HG03095 (cell line): ENCODE data around the gene PLG.
"Not testable (repeated sequence)": the region's sequence is repeated elsewhere in the genome, so short reads cannot be mapped to it uniquely, and the experiment has no call there.

ENCODE experiments used
- ATAC-seq: cut with Tn5 transposase; IDR thresholded peaks from one replicate; pipeline ENCODE4 v1.9.1; 2021; ENCODE audit warnings: moderate library complexity; ENCODE audit not compliant: unreplicated experiment

Gene PLG

GRCh38 chr6:160701918-160702680 lies at the start of gene PLG:
Gene PLG (plus strand): TSS chr6:160702244. CDS start chr6:160702305, 61 bp downstream.
- not testable (repeated sequence) for ATAC-seq

- ATAC-seq, result no peak
Observed at GRCh38 chr6:160659562-160659961, 42.5 kb upstream of the PLG start.

GRCh38 chr6:160661216-160661615 lies 40.8 kb upstream of the PLG start:
- no peak for ATAC-seq

GRCh38 chr6:160662429-160662828 lies 39.6 kb upstream of the PLG start:
- no peak for ATAC-seq

- no peak for ATAC-seq
Observed at GRCh38 chr6:160662842-160663241, 39.2 kb upstream of the PLG start.

- ATAC-seq, result not testable (repeated sequence)
Observed at GRCh38 chr6:160664198-160664597, 37.8 kb upstream of the PLG start, which contains the start of gene LPA. Gene LPA (minus strand): TSS chr6:160664275. CDS start chr6:160664214, 61 bp downstream.

GRCh38 chr6:160667639-160668481 lies 34.2 kb upstream of the PLG start:
- peak; percentile 85 for ATAC-seq

GRCh38 chr6:160668589-160668988 lies 33.5 kb upstream of the PLG start:
- no peak for ATAC-seq

- not testable (repeated sequence) for ATAC-seq
Observed at GRCh38 chr6:160676418-160676817, 25.6 kb upstream of the PLG start.

GRCh38 chr6:160678230-160678629 lies 23.8 kb upstream of the PLG start:
- ATAC-seq, result no peak

GRCh38 chr6:160678744-160679401 lies 23.2 kb upstream of the PLG start:
- no peak for ATAC-seq

- no peak for ATAC-seq
Observed at GRCh38 chr6:160679402-160679769, 22.7 kb upstream of the PLG start.

GRCh38 chr6:160685101-160685761 lies 16.8 kb upstream of the PLG start:
- ATAC-seq, result not testable (repeated sequence)

- ATAC-seq, result no peak
Observed at GRCh38 chr6:160685762-160686450, 16.1 kb upstream of the PLG start.

- ATAC-seq, result no peak
Observed at GRCh38 chr6:160690458-160690857, 11.6 kb upstream of the PLG start.

GRCh38 chr6:160691617-160692016 lies 10.4 kb upstream of the PLG start:
- ATAC-seq, result no peak

GRCh38 chr6:160692369-160692959 lies 9.6 kb upstream of the PLG start:
- no peak for ATAC-seq

- not testable (repeated sequence) for ATAC-seq
Observed at GRCh38 chr6:160695025-160695424, 7.0 kb upstream of the PLG start.

- not testable (repeated sequence) for ATAC-seq
Observed at GRCh38 chr6:160695622-160696021, 6.4 kb upstream of the PLG start.

GRCh38 chr6:160696884-160697283 lies 5.2 kb upstream of the PLG start:
- ATAC-seq, result not testable (repeated sequence)
